ENCODE results near the gene ZBTB7C. TPM values are rescaled to one million over a fixed set of nuclear protein-coding genes. Genes with fewer than 3 reads are reported as not detected.

The ZBTB7C gene
- total RNA-seq, 2 experiments from 2014 or later, result not detected

GRCh38 chr18:48249854-48250253, 159.3 kb downstream of the ZBTB7C start:
- Histone ChIP-seq H4K20me1 (ENCODE audit: insufficient read depth, low read length) (no peaks in the 10 kb centered on the region), H3K27ac (ENCODE audit: low read depth, low read length, poor library complexity, severe bottlenecking) (no peak overlapping the region), H3K9me2 (ENCODE audit: insufficient read depth, low read length) (no peaks in the 10 kb centered on the region), H2AFZ (ENCODE audit: low read length) (no peak overlapping the region), H3K4me2 (ENCODE audit: low read length) (no peak overlapping the region), H3K79me2 (ENCODE audit: insufficient read depth, low read depth, low read length) (no peaks in the 10 kb centered on the region), H3K36me3 (ENCODE audit: insufficient read depth, low read length) (no peaks in the 10 kb centered on the region), H3K4me1 (ENCODE audit: insufficient read depth, low read length, poor library complexity, severe bottlenecking) (no peaks in the 10 kb centered on the region), H3K4me3 (ENCODE audit: low read depth, low read length, poor library complexity, severe bottlenecking) (no peak overlapping the region), H3K9me3 (ENCODE audit: low read length) (no peaks in the 10 kb centered on the region)
- CTCF ChIA-PET (ENCODE audit: unreplicated experiment), result no interaction called here
- POLR2A ChIA-PET, result no interaction called here
- TF ChIP-seq CTCF (conservative IDR thresholded peaks at IDR 0.05; ENCODE audit: low read length), result no peak
- no peak for TF ChIP-seq EZH2phosphoT487 (IDR thresholded peaks at IDR 0.05; ENCODE audit: borderline replicate concordance, low read depth, low read length)
- no TSS peak for BruUV-seq (replicated peaks)
- DNase-seq (ENCODE audit: low spot score), result no peak
- intact Hi-C loops (cut with micrococcal nuclease; ENCODE audit: unreplicated experiment), result no loop called here

GRCh38 chr18:48244530-48244929, 164.7 kb downstream of the ZBTB7C start:
- H3K36me3 ChIP-seq (ENCODE audit: insufficient read depth, low read length), result no peaks in the 10 kb centered on the region
- H3K4me2 ChIP-seq (ENCODE audit: low read length), result no peak overlapping the region
- CTCF ChIA-PET (ENCODE audit: unreplicated experiment), result no interaction called here
- POLR2A ChIA-PET, result no interaction called here
- no peaks in the 10 kb centered on the region for H3K79me2 ChIP-seq (ENCODE audit: insufficient read depth, low read depth, low read length)
- no peaks in the 10 kb centered on the region for H3K9me3 ChIP-seq (ENCODE audit: low read length)
- TF ChIP-seq CTCF (conservative IDR thresholded peaks at IDR 0.05; ENCODE audit: low read length), result no peak
- no peak for TF ChIP-seq EZH2phosphoT487 (IDR thresholded peaks at IDR 0.05; ENCODE audit: borderline replicate concordance, low read depth, low read length)
- no peak overlapping the region for H2AFZ ChIP-seq (ENCODE audit: low read length)
- no peaks in the 10 kb centered on the region for H3K4me1 ChIP-seq (ENCODE audit: insufficient read depth, low read length, poor library complexity, severe bottlenecking)
- BruUV-seq (replicated peaks), result no TSS peak
- intact Hi-C loops (cut with micrococcal nuclease; ENCODE audit: unreplicated experiment), result no loop called here
- no peak overlapping the region for H3K4me3 ChIP-seq (ENCODE audit: low read depth, low read length, poor library complexity, severe bottlenecking)
- H3K27ac ChIP-seq (ENCODE audit: low read depth, low read length, poor library complexity, severe bottlenecking), result no peak overlapping the region
- H3K9me2 ChIP-seq (ENCODE audit: insufficient read depth, low read length), result no peaks in the 10 kb centered on the region
- no peaks in the 10 kb centered on the region for H4K20me1 ChIP-seq (ENCODE audit: insufficient read depth, low read length)
- no peak for DNase-seq (ENCODE audit: low spot score)

- ChIA-PET POLR2A (no interaction called here), CTCF (ENCODE audit: unreplicated experiment) (no interaction called here)
- Histone ChIP-seq H3K4me1 (ENCODE audit: insufficient read depth, low read length, poor library complexity, severe bottlenecking) (no peaks in the 10 kb centered on the region), H2AFZ (ENCODE audit: low read length) (no peak overlapping the region), H4K20me1 (ENCODE audit: insufficient read depth, low read length) (no peaks in the 10 kb centered on the region), H3K9me3 (ENCODE audit: low read length) (no peaks in the 10 kb centered on the region), H3K4me2 (ENCODE audit: low read length) (no peak overlapping the region), H3K9me2 (ENCODE audit: insufficient read depth, low read length) (no peaks in the 10 kb centered on the region), H3K79me2 (ENCODE audit: insufficient read depth, low read depth, low read length) (no peaks in the 10 kb centered on the region), H3K36me3 (ENCODE audit: insufficient read depth, low read length) (no peaks in the 10 kb centered on the region), H3K27ac (ENCODE audit: low read depth, low read length, poor library complexity, severe bottlenecking) (no peak overlapping the region), H3K4me3 (ENCODE audit: low read depth, low read length, poor library complexity, severe bottlenecking) (no peak overlapping the region)
- BruUV-seq (replicated peaks), result no TSS peak
- intact Hi-C loops (cut with micrococcal nuclease; ENCODE audit: unreplicated experiment), result loop anchor here (10.0 kb wide), 1 partner anchor 206 kb away; no protein-coding TSS in a partner anchor
- no peak for TF ChIP-seq CTCF (conservative IDR thresholded peaks at IDR 0.05; ENCODE audit: low read length)
- no peak for TF ChIP-seq EZH2phosphoT487 (IDR thresholded peaks at IDR 0.05; ENCODE audit: borderline replicate concordance, low read depth, low read length)
- DNase-seq (ENCODE audit: low spot score), result no peak
Measured at GRCh38 chr18:48238636-48239035, 170.5 kb downstream of the ZBTB7C start.

Measured in OCI-LY7 (cell line).